Fibroblast of villous mesenchyme (primary cell): ENCODE measurements around the gene TLR4. TPM values are rescaled to one million over a fixed set of nuclear protein-coding genes. Genes with fewer than 3 reads are reported as not detected.

Experiments
- DNase-seq: peaks from one replicate; pipeline ENCODE4 v3.0.0-alpha.2; 2010; ENCODE audit warnings: low read depth
- H3K4me3 ChIP-seq: 2 replicates; pipeline ENCODE4 v1.5.1; 2011; ENCODE audit warnings: low read depth, mild to moderate bottlenecking, low read length
- CTCF ChIP-seq: IDR thresholded peaks from 2 replicates; pipeline ENCODE4 v1.5.1; 2012; ENCODE audit warnings: low read depth, mild to moderate bottlenecking, low read length; ENCODE audit not compliant: insufficient read depth
- total RNA-seq: library from RNA; depleted of rRNA; stranded (reverse); fragments of >200 nt; gene quantifications from 2 replicates; pipeline ENCODE4 v1.2.3, GENCODE V29; 2012

The TLR4 gene
- total RNA-seq, 1 donor = 18.1 TPM

- no peak for DNase-seq
- TF ChIP-seq CTCF = no peak
Measured at GRCh38 chr9:117709936-117710335, 5.7 kb downstream of the TLR4 start.

GRCh38 chr9:117714282-117714681 is 10.1 kb downstream of the TLR4 start:
- no peak for DNase-seq
- no peak for TF ChIP-seq CTCF
- H3K4me3 ChIP-seq = no peak overlapping the region

More at GRCh38 chr9:117709936-117710335, 5.7 kb downstream of the TLR4 start:
- H3K4me3 ChIP-seq = no peak overlapping the region

GRCh38 chr9:117715411-117715989 is 11.3 kb downstream of the TLR4 start:
- no peak for TF ChIP-seq CTCF
- DNase-seq = peak; percentile 37
- H3K4me3 ChIP-seq = no peak overlapping the region

- no peak for TF ChIP-seq CTCF
- peak; percentile 56 for DNase-seq
- no peak overlapping the region for H3K4me3 ChIP-seq
Measured at GRCh38 chr9:117718085-117718484, 13.9 kb downstream of the TLR4 start.

- no peak for DNase-seq
- no peak overlapping the region for H3K4me3 ChIP-seq
- TF ChIP-seq CTCF = no peak
Measured at GRCh38 chr9:117718701-117719100, 14.5 kb downstream of the TLR4 start.

GRCh38 chr9:117719161-117719920 is 15.1 kb downstream of the TLR4 start:
- H3K4me3 ChIP-seq = no peak overlapping the region
- DNase-seq = no peak
- no peak for TF ChIP-seq CTCF

GRCh38 chr9:117720066-117720465 is 15.9 kb downstream of the TLR4 start:
- no peak for DNase-seq
- no peak for TF ChIP-seq CTCF
- no peak overlapping the region for H3K4me3 ChIP-seq
